ENCODE measurements around the gene CD82. TPM values are rescaled to one million over a fixed set of nuclear protein-coding genes. Genes with fewer than 3 reads are reported as not detected.
A peak's percentile ranks its signal among the peaks of the same experiment; 100 is the strongest.

CD82 gene
- total and polyA plus RNA-seq, 7 donors, result 13.3 to 162 (median 25.9) TPM

DNA sequence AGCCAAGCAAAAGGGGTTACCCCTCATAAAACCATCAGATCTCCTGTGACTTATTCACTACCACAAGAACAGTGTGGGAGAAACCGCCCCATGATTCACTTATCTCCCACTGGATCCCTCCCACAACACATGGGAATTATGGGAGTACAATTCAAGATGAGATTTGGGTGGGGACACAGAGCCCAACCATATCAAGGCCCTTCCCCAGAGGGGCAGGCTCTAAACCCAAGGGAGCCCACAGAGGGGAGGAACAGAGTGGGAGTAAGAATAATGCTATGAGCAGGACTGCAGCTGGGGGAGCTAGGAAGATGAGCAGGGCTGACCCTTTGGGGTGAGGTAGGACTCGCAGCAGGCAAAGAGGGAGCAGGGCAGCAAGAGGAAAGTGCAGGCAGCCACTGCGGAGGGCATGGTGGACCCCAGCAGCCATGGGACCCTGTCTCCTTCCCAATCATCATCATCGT lies 59.3 kb downstream of the CD82 start:
- TF ChIP-seq, protein P1, sequence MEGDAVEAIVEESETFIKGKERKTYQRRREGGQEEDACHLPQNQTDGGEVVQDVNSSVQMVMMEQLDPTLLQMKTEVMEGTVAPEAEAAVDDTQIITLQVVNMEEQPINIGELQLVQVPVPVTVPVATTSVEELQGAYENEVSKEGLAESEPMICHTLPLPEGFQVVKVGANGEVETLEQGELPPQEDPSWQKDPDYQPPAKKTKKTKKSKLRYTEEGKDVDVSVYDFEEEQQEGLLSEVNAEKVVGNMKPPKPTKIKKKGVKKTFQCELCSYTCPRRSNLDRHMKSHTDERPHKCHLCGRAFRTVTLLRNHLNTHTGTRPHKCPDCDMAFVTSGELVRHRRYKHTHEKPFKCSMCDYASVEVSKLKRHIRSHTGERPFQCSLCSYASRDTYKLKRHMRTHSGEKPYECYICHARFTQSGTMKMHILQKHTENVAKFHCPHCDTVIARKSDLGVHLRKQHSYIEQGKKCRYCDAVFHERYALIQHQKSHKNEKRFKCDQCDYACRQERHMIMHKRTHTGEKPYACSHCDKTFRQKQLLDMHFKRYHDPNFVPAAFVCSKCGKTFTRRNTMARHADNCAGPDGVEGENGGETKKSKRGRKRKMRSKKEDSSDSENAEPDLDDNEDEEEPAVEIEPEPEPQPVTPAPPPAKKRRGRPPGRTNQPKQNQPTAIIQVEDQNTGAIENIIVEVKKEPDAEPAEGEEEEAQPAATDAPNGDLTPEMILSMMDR (IDR thresholded peaks at IDR 0.05), result no peak
- 95 to 98% (median 96%) methylated on average over 4 of the region's 4 CpGs for WGBS, 3 donors
- ATAC-seq, result no peak
- intact Hi-C loops (cut with DNase I), result loop anchor here (5.0 kb wide), 5 partner anchors 148 to 483 kb away; no protein-coding TSS in a partner anchor
- no peaks in the 10 kb centered on the region for H3K36me3 ChIP-seq (ENCODE audit: insufficient read depth in 1 of 2, low read depth in 1 of 2)
- DNase-seq, result no peak
- H3K4me1 ChIP-seq, result peaks cover 17% of the 10 kb centered on the region
- H3K9me3 ChIP-seq, result no peaks in the 10 kb centered on the region
- H3K4me3 ChIP-seq, result no peak overlapping the region
- H3K27ac ChIP-seq, result no peak overlapping the region
- no peaks in the 10 kb centered on the region for H3K27me3 ChIP-seq (ENCODE audit: insufficient read depth in 3 of 3, low read length in 2 of 3)

DNA sequence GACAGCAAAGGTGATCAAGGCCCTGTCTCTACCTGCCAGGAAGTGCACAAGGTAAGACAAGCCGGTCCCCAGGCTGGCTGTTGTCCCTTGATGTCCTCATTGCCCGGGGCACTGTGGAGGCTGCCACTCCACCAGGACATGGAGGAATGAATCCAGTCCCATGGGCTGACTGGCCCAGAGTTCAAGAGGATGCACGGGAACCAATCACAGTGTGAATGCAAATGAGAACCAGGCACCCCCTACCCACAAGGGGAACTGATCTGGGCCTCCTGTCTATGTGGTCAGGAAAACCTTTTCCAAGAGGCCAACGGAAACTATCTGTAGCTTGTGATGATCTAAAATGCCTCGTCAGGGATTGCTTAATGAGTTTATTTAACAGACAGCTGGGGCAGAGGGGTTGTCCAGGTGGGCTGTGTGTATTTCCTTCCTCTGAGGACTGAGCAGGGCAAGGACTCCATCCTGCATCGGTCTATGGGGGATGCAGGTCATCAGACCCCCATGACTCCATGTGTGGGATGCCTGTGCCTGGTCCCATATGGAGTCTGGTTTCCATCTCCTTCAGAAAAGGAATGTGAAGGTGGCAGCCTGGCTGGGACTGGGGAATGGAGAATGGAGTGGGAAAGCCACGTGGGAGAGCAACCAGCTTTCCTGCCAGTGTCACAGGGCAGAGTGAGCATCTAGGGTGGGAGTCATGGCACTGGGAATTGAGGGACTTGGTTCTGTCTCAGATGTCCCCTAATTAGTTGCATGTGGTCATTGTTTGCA lies 60.5 kb downstream of the CD82 start:
- TF ChIP-seq, protein P1 (IDR thresholded peaks at IDR 0.05), result no peak
- ATAC-seq (no peak), DNase-seq (no peak)
- H3K4me1 ChIP-seq, result peaks cover 17% of the 10 kb centered on the region
- WGBS, 3 donors, result 79 to 83% (median 81%) methylated on average over 7 of the region's 7 CpGs
- no peak overlapping the region for H3K4me3 ChIP-seq
- intact Hi-C loops (cut with DNase I), result no loop called here
- no peaks in the 10 kb centered on the region for H3K27me3 ChIP-seq (ENCODE audit: insufficient read depth in 3 of 3, low read length in 2 of 3)
- H3K36me3 ChIP-seq (ENCODE audit: insufficient read depth in 1 of 2, low read depth in 1 of 2), result no peaks in the 10 kb centered on the region
- H3K9me3 ChIP-seq, result no peaks in the 10 kb centered on the region
- no peak overlapping the region for H3K27ac ChIP-seq

DNA sequence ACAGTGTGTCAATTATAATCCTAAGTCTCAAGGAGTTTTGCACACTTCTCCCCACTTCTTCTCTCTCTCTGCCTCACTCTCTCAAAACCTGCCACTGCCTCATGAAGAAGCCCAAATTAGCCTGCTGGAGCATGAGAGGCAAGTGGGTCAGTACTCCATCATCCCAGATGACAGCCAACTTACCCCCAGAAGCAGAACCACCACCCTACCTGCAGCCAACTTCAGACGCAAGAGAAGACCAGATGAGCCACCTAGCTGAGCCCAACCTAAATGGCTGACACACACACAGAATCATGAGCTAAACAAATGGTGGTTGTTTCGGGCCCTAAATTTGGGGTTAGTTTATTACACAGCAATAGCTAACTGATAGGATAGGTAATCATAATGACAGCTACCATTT lies 61.2 kb downstream of the CD82 start:
- H3K27ac ChIP-seq, result no peak overlapping the region
- WGBS, 3 donors, result 95 to 96% (median 96%) methylated on average over 2 of the region's 2 CpGs
- no peaks in the 10 kb centered on the region for H3K36me3 ChIP-seq (ENCODE audit: insufficient read depth in 1 of 2, low read depth in 1 of 2)
- no peak overlapping the region for H3K4me3 ChIP-seq
- no peaks in the 10 kb centered on the region for H3K27me3 ChIP-seq (ENCODE audit: insufficient read depth in 3 of 3, low read length in 2 of 3)
- intact Hi-C loops (cut with DNase I), result no loop called here
- DNase-seq (no peak), ATAC-seq (no peak)
- no peaks in the 10 kb centered on the region for H3K9me3 ChIP-seq
- TF ChIP-seq, protein P1 (IDR thresholded peaks at IDR 0.05), result no peak
- peaks cover 17% of the 10 kb centered on the region for H3K4me1 ChIP-seq

DNA sequence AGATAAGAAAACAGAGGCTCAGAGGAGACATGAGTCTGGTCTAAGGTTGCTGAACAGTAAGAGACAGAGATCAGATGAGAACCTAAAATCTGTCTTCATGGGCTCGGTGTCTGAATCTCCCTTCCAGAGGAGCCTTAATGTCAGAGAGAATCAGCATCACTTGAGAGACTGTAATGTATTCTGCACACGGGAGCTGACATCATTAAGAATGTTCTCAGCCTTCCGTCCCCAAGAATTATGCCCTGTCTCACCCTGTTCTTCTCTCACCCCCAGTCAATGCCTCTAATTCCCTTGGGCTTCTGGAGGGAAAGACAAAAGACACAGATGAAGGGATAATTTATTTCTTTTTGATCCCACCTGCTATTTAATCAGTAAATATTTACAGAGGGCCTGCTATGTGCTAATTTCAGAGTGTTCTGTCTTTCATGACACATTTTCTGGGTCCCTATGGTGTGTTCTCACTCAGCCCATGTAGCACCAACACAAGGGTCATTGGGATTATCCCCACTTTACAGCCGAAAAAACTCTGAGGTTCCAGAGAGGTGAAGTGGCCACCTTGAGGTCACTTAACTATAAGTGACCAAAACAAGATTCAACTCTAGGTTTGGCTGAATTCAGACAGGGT lies 61.8 kb downstream of the CD82 start:
- Histone ChIP-seq H3K27me3 (ENCODE audit: insufficient read depth in 3 of 3, low read length in 2 of 3) (no peaks in the 10 kb centered on the region), H3K9me3 (no peaks in the 10 kb centered on the region), H3K27ac (peak overlapping the region; percentile 56), H3K4me1 (peaks cover 17% of the 10 kb centered on the region), H3K36me3 (ENCODE audit: insufficient read depth in 1 of 2, low read depth in 1 of 2) (no peaks in the 10 kb centered on the region), H3K4me3 (no peak overlapping the region)
- DNase-seq, result no peak
- no peak for ATAC-seq
- TF ChIP-seq, protein P1 (IDR thresholded peaks at IDR 0.05), result no peak
- intact Hi-C loops (cut with DNase I), result no loop called here
- WGBS, 3 donors, result 63 to 70% (median 69%) methylated on average over 4 of the region's 4 CpGs

Measured in psoas muscle (tissue), 8 donors.